Measurements from ENCODE around the gene SLC19A2. TPM values are rescaled to one million over a fixed set of nuclear protein-coding genes. Genes with fewer than 3 reads are reported as not detected.

SLC19A2 gene
- total RNA-seq, 1 donor from 2014 or later, result 14.1 TPM

- H4K20me1 ChIP-seq (ENCODE audit: insufficient read depth, low read length), result no peaks in the 10 kb centered on the region
- peak overlapping the region; percentile 3 for H3K27ac Mint-ChIP-seq (ENCODE audit: unreplicated experiment)
- H3K4me2 ChIP-seq (ENCODE audit: low read length), result no peak overlapping the region
Measured at GRCh38 chr1:169491845-169492281, 6.1 kb upstream of the SLC19A2 start.

GRCh38 chr1:169488157-169488556, 2.4 kb upstream of the SLC19A2 start:
- peaks cover 30% of the 10 kb centered on the region for H3K4me1 ChIP-seq (ENCODE audit: insufficient read depth, low read length)
- no peak overlapping the region for H3K9ac ChIP-seq (ENCODE audit: low read length)
- H4K20me1 ChIP-seq (ENCODE audit: insufficient read depth, low read length), result peaks cover 18% of the 10 kb centered on the region
- H3K4me1 Mint-ChIP-seq (ENCODE audit: low read depth, unreplicated experiment), result peaks cover 32% of the 10 kb centered on the region
- H3K9me3 ChIP-seq (ENCODE audit: insufficient read depth, low read depth, low read length), result no peaks in the 10 kb centered on the region
- no peaks in the 10 kb centered on the region for H3K9me3 Mint-ChIP-seq (ENCODE audit: unreplicated experiment)
- no peaks in the 10 kb centered on the region for H3K27me3 ChIP-seq (ENCODE audit: insufficient read depth, low read length)
- H3K36me3 ChIP-seq (ENCODE audit: insufficient read depth, low read length), result no peaks in the 10 kb centered on the region
- no peak overlapping the region for H3K27ac Mint-ChIP-seq (ENCODE audit: unreplicated experiment)
- no peak overlapping the region for H3K4me3 ChIP-seq (ENCODE audit: insufficient read depth, low read depth, low read length)
- no peak overlapping the region for H3K4me3 Mint-ChIP-seq (ENCODE audit: unreplicated experiment)
- H3K27me3 Mint-ChIP-seq (ENCODE audit: low read depth, unreplicated experiment), result no peaks in the 10 kb centered on the region
- H2AFZ ChIP-seq (ENCODE audit: low read depth, low read length), result no peak overlapping the region
- TF ChIP-seq EZH2 (IDR thresholded peaks at IDR 0.05; ENCODE audit: insufficient read depth, low read length) (no peak), CTCF (IDR thresholded peaks at IDR 0.05; ENCODE audit: insufficient read depth, low read depth, low read length) (no peak)
- H3K4me2 ChIP-seq (ENCODE audit: low read length), result no peak overlapping the region
- H3K27ac ChIP-seq (ENCODE audit: low read depth, low read length), result no peak overlapping the region
- H3K79me2 ChIP-seq (ENCODE audit: insufficient read depth, low read length), result peaks cover 22% of the 10 kb centered on the region
- no peaks in the 10 kb centered on the region for H3K36me3 Mint-ChIP-seq (ENCODE audit: low read depth, unreplicated experiment)
- FAIRE-seq (no peak), DNase-seq (ENCODE audit: low read depth) (no peak)

More at GRCh38 chr1:169491845-169492281, 6.1 kb upstream of the SLC19A2 start:
- H3K4me3 Mint-ChIP-seq (ENCODE audit: unreplicated experiment), result no peak overlapping the region
- no peak overlapping the region for H3K4me3 ChIP-seq (ENCODE audit: insufficient read depth, low read depth, low read length)
- peaks cover 20% of the 10 kb centered on the region for H3K4me1 Mint-ChIP-seq (ENCODE audit: low read depth, unreplicated experiment)
- DNase-seq (ENCODE audit: low read depth) (no peak), FAIRE-seq (no peak)
- no peaks in the 10 kb centered on the region for H3K9me3 ChIP-seq (ENCODE audit: insufficient read depth, low read depth, low read length)
- H3K36me3 ChIP-seq (ENCODE audit: insufficient read depth, low read length), result no peaks in the 10 kb centered on the region
- H2AFZ ChIP-seq (ENCODE audit: low read depth, low read length), result no peak overlapping the region
- peaks cover 5% of the 10 kb centered on the region for H3K4me1 ChIP-seq (ENCODE audit: insufficient read depth, low read length)
- no peaks in the 10 kb centered on the region for H3K36me3 Mint-ChIP-seq (ENCODE audit: low read depth, unreplicated experiment)
- H3K27me3 ChIP-seq (ENCODE audit: insufficient read depth, low read length), result no peaks in the 10 kb centered on the region
- H3K27ac ChIP-seq (ENCODE audit: low read depth, low read length), result no peak overlapping the region
- H3K79me2 ChIP-seq (ENCODE audit: insufficient read depth, low read length), result no peaks in the 10 kb centered on the region
- H3K9ac ChIP-seq (ENCODE audit: low read length), result no peak overlapping the region
- H3K27me3 Mint-ChIP-seq (ENCODE audit: low read depth, unreplicated experiment), result no peaks in the 10 kb centered on the region
- TF ChIP-seq EZH2 (IDR thresholded peaks at IDR 0.05; ENCODE audit: insufficient read depth, low read length), result no peak
- no peak for TF ChIP-seq CTCF (IDR thresholded peaks at IDR 0.05; ENCODE audit: insufficient read depth, low read depth, low read length)
- H3K9me3 Mint-ChIP-seq (ENCODE audit: unreplicated experiment), result peaks cover 3% of the 10 kb centered on the region

- peak overlapping the region; percentile 98 for H3K27ac Mint-ChIP-seq (ENCODE audit: unreplicated experiment)
- peak overlapping the region; percentile 96 for H3K9ac ChIP-seq (ENCODE audit: low read length)
Measured at GRCh38 chr1:169487561-169487960, 1.8 kb upstream of the SLC19A2 start.

More at GRCh38 chr1:169487561-169487960, 1.8 kb upstream of the SLC19A2 start:
- H3K27ac ChIP-seq (ENCODE audit: low read depth, low read length), result peak overlapping the region; percentile 99
- H4K20me1 ChIP-seq (ENCODE audit: insufficient read depth, low read length), result peaks cover 20% of the 10 kb centered on the region
- H3K4me1 ChIP-seq (ENCODE audit: insufficient read depth, low read length), result peaks cover 30% of the 10 kb centered on the region
- peaks cover 38% of the 10 kb centered on the region for H3K4me1 Mint-ChIP-seq (ENCODE audit: low read depth, unreplicated experiment)
- H3K9me3 Mint-ChIP-seq (ENCODE audit: unreplicated experiment), result no peaks in the 10 kb centered on the region
- H2AFZ ChIP-seq (ENCODE audit: low read depth, low read length), result no peak overlapping the region
- no peaks in the 10 kb centered on the region for H3K27me3 Mint-ChIP-seq (ENCODE audit: low read depth, unreplicated experiment)
- H3K36me3 ChIP-seq (ENCODE audit: insufficient read depth, low read length), result no peaks in the 10 kb centered on the region
- H3K36me3 Mint-ChIP-seq (ENCODE audit: low read depth, unreplicated experiment), result no peaks in the 10 kb centered on the region
- DNase-seq (ENCODE audit: low read depth) (no peak), FAIRE-seq (no peak)
- no peak overlapping the region for H3K4me3 ChIP-seq (ENCODE audit: insufficient read depth, low read depth, low read length)
- peak overlapping the region; percentile 47 for H3K4me3 Mint-ChIP-seq (ENCODE audit: unreplicated experiment)
- peak overlapping the region; percentile 94 for H3K4me2 ChIP-seq (ENCODE audit: low read length)
- no peaks in the 10 kb centered on the region for H3K27me3 ChIP-seq (ENCODE audit: insufficient read depth, low read length)
- no peak for TF ChIP-seq EZH2 (IDR thresholded peaks at IDR 0.05; ENCODE audit: insufficient read depth, low read length)
- no peak for TF ChIP-seq CTCF (IDR thresholded peaks at IDR 0.05; ENCODE audit: insufficient read depth, low read depth, low read length)
- peaks cover 28% of the 10 kb centered on the region for H3K79me2 ChIP-seq (ENCODE audit: insufficient read depth, low read length)
- H3K9me3 ChIP-seq (ENCODE audit: insufficient read depth, low read depth, low read length), result no peaks in the 10 kb centered on the region

All from astrocyte (in vitro differentiated cells and primary cell).